ENCODE results near the gene FILIP1L.

The FILIP1L gene

DNA sequence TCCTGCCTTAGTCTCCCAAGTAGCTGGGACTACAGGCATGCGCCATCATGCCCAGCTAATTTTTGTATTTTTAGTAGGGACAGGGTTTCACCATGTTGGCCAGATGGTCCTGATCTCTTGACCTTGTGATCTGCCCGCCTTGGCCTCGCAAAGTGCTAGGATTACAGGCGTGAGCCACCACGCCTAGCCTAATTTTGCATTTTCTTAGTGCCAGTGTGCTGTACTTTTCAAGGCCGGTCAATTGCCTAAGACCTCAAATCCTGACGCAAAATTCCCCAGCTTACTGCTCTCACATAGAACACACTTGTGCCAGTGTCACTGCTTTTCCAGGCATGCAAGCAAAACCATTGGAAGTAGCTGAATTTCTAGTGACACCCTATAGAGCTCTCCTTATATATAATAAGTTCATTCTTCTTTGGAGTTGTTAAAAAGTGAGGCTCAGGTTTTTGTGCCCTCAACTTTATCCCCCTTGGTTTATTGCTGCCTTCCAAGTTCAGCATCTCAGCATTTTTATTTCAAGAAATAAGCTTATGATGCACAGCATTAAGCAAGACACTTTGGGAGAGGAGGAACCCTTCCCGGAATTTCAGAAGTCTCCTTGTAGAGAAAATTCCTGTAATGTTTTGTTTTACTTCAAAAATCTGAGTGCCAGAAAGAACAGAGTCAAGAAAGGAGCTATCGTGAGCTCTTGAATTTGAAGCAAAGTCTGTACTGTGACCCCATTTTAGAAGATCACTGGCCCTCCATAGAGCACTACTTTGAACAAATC lies 93.2 kb downstream of the FILIP1L start:
- no peak for DNase-seq (ENCODE audit: low read depth)
- no peak overlapping the region for H3K4me3 ChIP-seq (ENCODE audit: low read length)

DNA sequence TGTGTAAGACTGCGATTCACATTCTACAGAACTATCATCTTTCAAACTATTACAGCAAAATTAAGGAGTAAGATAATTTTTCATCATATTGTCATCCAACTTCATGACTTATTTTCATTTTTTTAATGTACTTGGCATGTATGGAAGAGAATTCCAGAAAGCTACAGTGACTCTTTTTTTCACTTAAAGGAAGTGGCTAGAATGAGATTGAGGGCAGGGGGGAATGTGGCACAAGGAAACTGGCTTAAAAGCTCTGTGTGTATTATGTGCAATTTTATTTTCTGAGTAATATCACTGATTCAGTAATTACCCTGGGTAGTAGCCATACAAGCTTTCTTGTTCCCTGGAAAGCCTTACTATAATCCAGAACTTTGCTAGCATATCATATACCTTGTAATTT lies 94.6 kb downstream of the FILIP1L start:
- DNase-seq (ENCODE audit: low read depth) = no peak
- TF ChIP-seq, protein P1, sequence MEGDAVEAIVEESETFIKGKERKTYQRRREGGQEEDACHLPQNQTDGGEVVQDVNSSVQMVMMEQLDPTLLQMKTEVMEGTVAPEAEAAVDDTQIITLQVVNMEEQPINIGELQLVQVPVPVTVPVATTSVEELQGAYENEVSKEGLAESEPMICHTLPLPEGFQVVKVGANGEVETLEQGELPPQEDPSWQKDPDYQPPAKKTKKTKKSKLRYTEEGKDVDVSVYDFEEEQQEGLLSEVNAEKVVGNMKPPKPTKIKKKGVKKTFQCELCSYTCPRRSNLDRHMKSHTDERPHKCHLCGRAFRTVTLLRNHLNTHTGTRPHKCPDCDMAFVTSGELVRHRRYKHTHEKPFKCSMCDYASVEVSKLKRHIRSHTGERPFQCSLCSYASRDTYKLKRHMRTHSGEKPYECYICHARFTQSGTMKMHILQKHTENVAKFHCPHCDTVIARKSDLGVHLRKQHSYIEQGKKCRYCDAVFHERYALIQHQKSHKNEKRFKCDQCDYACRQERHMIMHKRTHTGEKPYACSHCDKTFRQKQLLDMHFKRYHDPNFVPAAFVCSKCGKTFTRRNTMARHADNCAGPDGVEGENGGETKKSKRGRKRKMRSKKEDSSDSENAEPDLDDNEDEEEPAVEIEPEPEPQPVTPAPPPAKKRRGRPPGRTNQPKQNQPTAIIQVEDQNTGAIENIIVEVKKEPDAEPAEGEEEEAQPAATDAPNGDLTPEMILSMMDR (conservative IDR thresholded peaks at IDR 0.05; ENCODE audit: low read depth, low read length) = no peak
- H3K4me3 ChIP-seq (ENCODE audit: low read length) = no peak overlapping the region

More for the DNA sequence above, 93.2 kb downstream of the FILIP1L start:
- TF ChIP-seq, protein P1 (conservative IDR thresholded peaks at IDR 0.05; ENCODE audit: low read depth, low read length) = no peak

- DNase-seq (ENCODE audit: low read depth) = no peak
- no peak overlapping the region for H3K4me3 ChIP-seq (ENCODE audit: low read length)
- TF ChIP-seq, protein P1 (conservative IDR thresholded peaks at IDR 0.05; ENCODE audit: low read depth, low read length) = no peak
Observed at GRCh38 chr3:100018806-100019205, 95.5 kb downstream of the FILIP1L start.

- TF ChIP-seq, protein P1 (conservative IDR thresholded peaks at IDR 0.05; ENCODE audit: low read depth, low read length) = no peak
- no peak for DNase-seq (ENCODE audit: low read depth)
- no peak overlapping the region for H3K4me3 ChIP-seq (ENCODE audit: low read length)
Observed at GRCh38 chr3:100010087-100010417, 104.2 kb downstream of the FILIP1L start.

- no peak for DNase-seq (ENCODE audit: low read depth)
- no peak overlapping the region for H3K4me3 ChIP-seq (ENCODE audit: low read length)
Observed at GRCh38 chr3:100009276-100010086, 104.8 kb downstream of the FILIP1L start.

DNA sequence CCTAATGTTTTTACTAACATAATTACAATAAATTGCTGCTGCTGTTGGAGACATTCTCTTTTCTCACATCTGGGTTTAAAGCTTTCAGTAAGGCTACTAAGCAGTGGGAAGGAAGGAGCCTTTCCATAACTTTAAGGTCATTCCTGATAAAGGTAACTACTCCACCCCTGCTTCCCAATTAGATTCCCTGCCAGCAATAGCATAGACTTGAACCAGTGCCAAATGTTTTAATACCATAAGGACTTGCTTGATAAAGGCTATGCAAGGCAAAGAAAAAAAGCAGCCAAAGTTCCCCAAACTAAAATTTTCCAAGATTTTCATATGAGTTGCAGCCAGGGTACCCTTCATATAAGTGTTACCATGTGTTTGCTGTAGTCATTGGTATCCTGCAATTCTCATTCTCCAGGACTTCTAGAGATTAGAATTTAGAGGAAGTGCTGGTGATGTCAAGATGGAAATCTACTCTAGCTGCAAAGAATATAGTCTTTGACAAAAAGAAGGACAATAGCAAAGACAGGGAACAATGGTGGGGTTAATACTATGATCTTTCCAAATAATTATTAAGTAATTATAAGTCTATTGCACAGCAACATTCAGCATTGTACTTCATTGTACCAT lies 106.1 kb downstream of the FILIP1L start:
- H3K4me3 ChIP-seq (ENCODE audit: low read length) = no peak overlapping the region
- TF ChIP-seq, protein P1 (conservative IDR thresholded peaks at IDR 0.05; ENCODE audit: low read depth, low read length) = no peak
- no peak for DNase-seq (ENCODE audit: low read depth)

More at GRCh38 chr3:100009276-100010086, 104.8 kb downstream of the FILIP1L start:
- TF ChIP-seq, protein P1 (conservative IDR thresholded peaks at IDR 0.05; ENCODE audit: low read depth, low read length) = no peak

Data from retinal pigment epithelial cell (primary cell).